HCT116 (cell line): ENCODE measurements around the gene SLC43A3. TPM values are rescaled to one million over a fixed set of nuclear protein-coding genes. Genes with fewer than 3 reads are reported as not detected.

Source experiments
- ATAC-seq: fragments of 200-7000 bp; cut with Tn5 transposase; 2 replicates; pipeline ENCODE4 v1.9.1; 2020; ENCODE audit warnings: mild to moderate bottlenecking, moderate library complexity
- BruUV-seq: library from RNA; stranded (reverse); fragments of 400-500 nt; replicated peaks from 2 replicates; lab custom pipeline; 2021; lab: Mats Ljungman, UMichigan
- CTCF ChIA-PET: fragments of 300-600 bp; sonication (Branson Sonifier 250); formaldehyde crosslinking; loops from one replicate; lab custom pipeline; 2021; ENCODE audit warnings: antibody characterized with exemption; lab: Charles Lee
- POLR2A ChIA-PET: fragments of 300-600, 350-600 bp; sonication (Branson Sonifier 250); formaldehyde crosslinking; loops from one replicate; lab custom pipeline; 2021; ENCODE audit warnings: antibody characterized with exemption; lab: Charles Lee
- RAD21 ChIA-PET, 2 experiments: fragments of 300-600 bp; sonication (Branson Sonifier 250); formaldehyde crosslinking; loops; one replicate each; lab custom pipeline; 2023; ENCODE audit warnings: low total read pairs in 2 of 2; ENCODE audit not compliant: uncharacterized antibody in 2 of 2, unreplicated experiment in 2 of 2, low non-redundant PET in 1 of 2; lab: Charles Lee
- DNase-seq: peaks from one replicate; pipeline ENCODE4 v3.0.0-alpha.2; 2010; ENCODE audit warnings: low read depth, low spot score
- H2AFZ ChIP-seq: fragments of 200-600 bp; shearing (Covaris generic), sonication (generic); 2 replicates; pipeline ENCODE4 v1.6.1; 2017; ENCODE audit warnings: low read depth, mixed run types, mixed read lengths, antibody characterized with exemption, low read length; ENCODE audit not compliant: poor library complexity, severe bottlenecking
- H3K27ac ChIP-seq: 2 replicates; pipeline ENCODE4 v1.5.1; 2012; ENCODE audit warnings: low read depth, low read length
- H3K27me3 ChIP-seq: fragments of 200-600 bp; sonication (generic); 2 replicates; pipeline ENCODE4 v1.6.1; 2016; ENCODE audit warnings: mixed run types, low read length, mixed read lengths; ENCODE audit not compliant: insufficient read depth
- H3K36me3 ChIP-seq, 2 experiments: fragments of 200-500 bp in 1 of 2; fragments of 200-600 bp in 1 of 2; sonication (Bioruptor generic) in 1 of 2; sonication (generic) in 1 of 2; 2 replicates each; pipeline versions ENCODE4 v1.5.1 to v1.6.1; 2014 to 2016; ENCODE audit warnings: low read length in 2 of 2, inconsistent platforms in 1 of 2, mixed read lengths in 1 of 2, mixed run types in 1 of 2; ENCODE audit not compliant: insufficient read depth in 2 of 2, control insufficient read depth in 1 of 2
- H3K4me1 ChIP-seq, 2 experiments: fragments of 200-600 bp in 1 of 2; sonication (generic) in 1 of 2; 2 replicates each; pipeline versions ENCODE4 v1.5.1 to v1.6.1; 2012 to 2017; ENCODE audit warnings: low read length in 2 of 2, inconsistent platforms in 1 of 2, mild to moderate bottlenecking in 1 of 2, mixed read lengths in 1 of 2, mixed run types in 1 of 2, moderate library complexity in 1 of 2; ENCODE audit not compliant: insufficient read depth in 2 of 2, control insufficient read depth in 1 of 2
- H3K4me2 ChIP-seq: fragments of 200-600 bp; sonication (generic); 2 replicates; pipeline ENCODE4 v1.6.1; 2017; ENCODE audit warnings: mixed run types, low read length, mixed read lengths
- H3K4me3 ChIP-seq, 2 experiments: fragments of 200-600 bp in 1 of 2; sonication (generic) in 1 of 2; replicated peaks in 1 of 2; 2 replicates each; pipeline ENCODE4 v1.5.1; 2011 to 2016; ENCODE audit warnings: low read length in 2 of 2, control low read depth in 1 of 2, low read depth in 1 of 2, mild to moderate bottlenecking in 1 of 2, mixed read lengths in 1 of 2, mixed run types in 1 of 2
- H3K79me2 ChIP-seq: fragments of 200-600 bp; sonication (generic); 2 replicates; pipeline ENCODE4 v1.6.1; 2017; ENCODE audit warnings: mild to moderate bottlenecking, mixed run types, low read length, moderate library complexity, mixed read lengths; ENCODE audit not compliant: insufficient read depth
- H3K9ac ChIP-seq: fragments of 200-600 bp; sonication (generic); 2 replicates; pipeline ENCODE4 v1.6.1; 2016; ENCODE audit warnings: low read length, mixed read lengths
- H3K9me2 ChIP-seq: fragments of 200-600 bp; sonication (generic), shearing (Covaris generic); 2 replicates; pipeline ENCODE4 v1.6.1; 2017; ENCODE audit warnings: mixed run types, mild to moderate bottlenecking, moderate library complexity; ENCODE audit not compliant: insufficient read depth
- H3K9me3 ChIP-seq, 2 experiments: fragments of 200-500 bp in 1 of 2; fragments of 200-600 bp in 1 of 2; sonication (Bioruptor generic) in 1 of 2; sonication (generic) in 1 of 2; 2 replicates each; pipeline ENCODE4 v1.6.1; 2014 to 2017; ENCODE audit warnings: low read length in 2 of 2, mixed read lengths in 2 of 2, inconsistent platforms in 1 of 2, low read depth in 1 of 2, mild to moderate bottlenecking in 1 of 2, mixed run types in 1 of 2, moderate library complexity in 1 of 2; ENCODE audit not compliant: control insufficient read depth in 1 of 2, insufficient read depth in 1 of 2
- H4K20me1 ChIP-seq: fragments of 200-600 bp; sonication (generic), shearing (Covaris generic); 2 replicates; pipeline ENCODE4 v1.6.1; 2017; ENCODE audit warnings: mixed run types, mild to moderate bottlenecking, moderate library complexity; ENCODE audit not compliant: insufficient read depth
- ATF3 ChIP-seq: IDR thresholded peaks from 2 replicates; pipeline ENCODE4 v1.6.1; 2012
- CBX3 ChIP-seq: IDR thresholded peaks from 2 replicates; pipeline ENCODE4 v1.6.1; 2012; ENCODE audit warnings: low read depth
- CEBPB ChIP-seq: IDR thresholded peaks from 2 replicates; pipeline ENCODE4 v1.6.1; 2012; ENCODE audit warnings: low read depth
- CTCF ChIP-seq, 3 experiments: fragments of 200-600 bp in 1 of 3; sonication (generic) in 1 of 3; IDR thresholded peaks in 2 of 3; conservative IDR thresholded peaks in 1 of 3; 2 replicates each; pipeline ENCODE4 v1.5.1; 2012 to 2017; ENCODE audit warnings: low read depth in 2 of 3, low read length in 2 of 3, antibody characterized with exemption in 1 of 3, borderline replicate concordance in 1 of 3, control low read depth in 1 of 3, mild to moderate bottlenecking in 1 of 3, mixed read lengths in 1 of 3, mixed run types in 1 of 3, moderate library complexity in 1 of 3; ENCODE audit not compliant: insufficient read depth in 1 of 3
- EGR1 ChIP-seq: IDR thresholded peaks from 2 replicates; pipeline ENCODE4 v1.6.1; 2012; ENCODE audit warnings: low read depth
- ELF1 ChIP-seq: IDR thresholded peaks from 2 replicates; pipeline ENCODE4 v1.6.1; 2012; ENCODE audit warnings: low read depth, borderline replicate concordance
- EZH2 ChIP-seq: fragments of 200-600 bp; sonication (generic); IDR thresholded peaks from 2 replicates; pipeline ENCODE4 v1.6.1; 2017; ENCODE audit warnings: antibody characterized with exemption, mixed run types
- EZH2phosphoT487 ChIP-seq: fragments of 200-600 bp; IDR thresholded peaks from 2 replicates; pipeline ENCODE4 v1.6.1; 2018; ENCODE audit warnings: antibody characterized with exemption, borderline replicate concordance
- FOSL1 ChIP-seq: IDR thresholded peaks from 2 replicates; pipeline ENCODE4 v1.6.1; 2012; ENCODE audit warnings: low read depth
- MAX ChIP-seq: IDR thresholded peaks from 2 replicates; pipeline ENCODE4 v1.6.1; 2012
- POLR2A ChIP-seq: IDR thresholded peaks from 2 replicates; pipeline ENCODE4 v1.7.0; 2011; ENCODE audit warnings: borderline replicate concordance; ENCODE audit not compliant: insufficient read depth, insufficient read length; ENCODE audit errors: extremely low read depth
- RAD21 ChIP-seq: IDR thresholded peaks from 2 replicates; pipeline ENCODE4 v1.6.1; 2012; ENCODE audit warnings: low read depth, mild to moderate bottlenecking
- SIN3A ChIP-seq: IDR thresholded peaks from 2 replicates; pipeline ENCODE4 v1.6.1; 2012; ENCODE audit warnings: low read depth
- SP1 ChIP-seq: IDR thresholded peaks from 2 replicates; pipeline ENCODE4 v1.6.1; 2012; ENCODE audit warnings: low read depth
- YY1 ChIP-seq: IDR thresholded peaks from 2 replicates; pipeline ENCODE4 v1.6.1; 2011; ENCODE audit warnings: low read length, low read depth, moderate library complexity, mild to moderate bottlenecking; ENCODE audit not compliant: insufficient replicate concordance; ENCODE audit errors: extremely low read depth
- ZBTB33 ChIP-seq: IDR thresholded peaks from 2 replicates; pipeline ENCODE4 v1.6.1; 2011; ENCODE audit warnings: mild to moderate bottlenecking, low read length, moderate library complexity; ENCODE audit not compliant: insufficient replicate concordance; ENCODE audit errors: extremely low read depth
- ZFX ChIP-seq: fragments of 450-650 bp; IDR thresholded peaks from 2 replicates; pipeline ENCODE4 v1.6.1; 2017
- ZNF274 ChIP-seq: fragments of 200-500 bp; sonication (Bioruptor generic); IDR thresholded peaks from 2 replicates; pipeline ENCODE4 v1.6.1; 2014; ENCODE audit warnings: mild to moderate bottlenecking, low read depth, low read length, inconsistent platforms
- intact Hi-C: fragments of 100-400 bp; cut with micrococcal nuclease; formaldehyde crosslinking; loops from 2 replicates; pipeline ENCODE4 v1.10.0; 2022
- total RNA-seq: library from RNA; stranded (reverse); gene quantifications from one replicate; pipeline ENCODE4 v1.2.1, GENCODE V29; 2021; ENCODE audit not compliant: unreplicated experiment

Gene SLC43A3
- total RNA-seq, 1 experiment from 2014 or later = 36.9 TPM

- ChIA-PET CTCF (no interaction called here), POLR2A (no interaction called here)
- no peak for TF ChIP-seq FOSL1
- TF ChIP-seq ZNF274 = no peak
- no peak for TF ChIP-seq CBX3
- no peak for TF ChIP-seq RAD21
- TF ChIP-seq POLR2A = no peak
- no peak for TF ChIP-seq SIN3A
- no peak for TF ChIP-seq CTCF (IDR thresholded peaks at IDR 0.05 in 2 of 3, conservative IDR thresholded peaks at IDR 0.05 in 1 of 3; ENCODE audit: borderline replicate concordance in 1 of 3, insufficient read depth in 1 of 3, low read depth in 2 of 3, low read length in 2 of 3)
- no peak for TF ChIP-seq ELF1
- no peak for TF ChIP-seq CEBPB
- no peak for TF ChIP-seq YY1
- TF ChIP-seq EZH2 = no peak
- no peak for TF ChIP-seq ATF3
- no peak for TF ChIP-seq EZH2phosphoT487
- no peak for TF ChIP-seq ZBTB33
- no peak for TF ChIP-seq ZFX
- no peak for TF ChIP-seq SP1
- TF ChIP-seq MAX = no peak
- TF ChIP-seq EGR1 = no peak
Measured at GRCh38 chr11:57414612-57415212, 12.2 kb downstream of the SLC43A3 start.

More at GRCh38 chr11:57414612-57415212, 12.2 kb downstream of the SLC43A3 start:
- H3K4me2 ChIP-seq = no peak overlapping the region
- H3K9me3 ChIP-seq = no peaks in the 10 kb centered on the region
- DNase-seq (no peak), ATAC-seq (no peak)
- intact Hi-C loops = no loop called here
- H3K4me1 ChIP-seq = peaks cover 0 to 4% of the 10 kb centered on the region in 2 experiments; a peak in 1 of 4 replicates
- no peaks in the 10 kb centered on the region for H3K79me2 ChIP-seq
- BruUV-seq = no TSS peak
- no peak overlapping the region for H3K4me3 ChIP-seq
- peaks cover 0 to 4% of the 10 kb centered on the region in 2 experiments; a peak in 2 of 4 replicates for H3K36me3 ChIP-seq
- no peak overlapping the region for H2AFZ ChIP-seq
- H3K9ac ChIP-seq = no peak overlapping the region
- H3K27me3 ChIP-seq = no peaks in the 10 kb centered on the region
- H3K27ac ChIP-seq = no peak overlapping the region
- RAD21 ChIA-PET = no interaction called here
- H4K20me1 ChIP-seq = no peaks in the 10 kb centered on the region
- H3K9me2 ChIP-seq = no peaks in the 10 kb centered on the region
